ENCODE results near the gene FOXP1.

- no peak for TF ChIP-seq ATF3 (IDR thresholded peaks at IDR 0.05; ENCODE audit: insufficient read depth, low read depth, low read length)
- no peak for TF ChIP-seq RXRA (IDR thresholded peaks at IDR 0.05; ENCODE audit: insufficient read depth, low read depth, low read length)
Observed at GRCh38 chr3:71388535-71389120, 194.9 kb downstream of the FOXP1 start.

Data from H1 (cell line).